ENCODE results near the gene HDAC4. TPM values are rescaled to one million over a fixed set of nuclear protein-coding genes. Genes with fewer than 3 reads are reported as not detected.

Gene HDAC4
- total and polyA plus RNA-seq, 2 of the 4 experiments (the other 2 are of a cell fraction): 4.1 to 7.2 TPM

- intact Hi-C loops (cut with micrococcal nuclease): no loop called here
- Histone ChIP-seq H3K56ac (ENCODE audit: extremely low read depth, insufficient read depth, low read length) (no peak overlapping the region), H3K14ac (replicated peaks; ENCODE audit: low read depth, low read length) (no peak overlapping the region), H2AFZ (replicated peaks; ENCODE audit: low read length, poor library complexity) (no peak overlapping the region), H3K27me3 (ENCODE audit: control insufficient read depth, insufficient read depth, low read length) (no peaks in the 10 kb centered on the region), H2BK20ac (ENCODE audit: low read depth, low read length) (no peak overlapping the region), H3K9me1 (ENCODE audit: insufficient read depth, low read length) (no peaks in the 10 kb centered on the region), H3K79me1 (ENCODE audit: low read depth in 1 of 2, low read length in 2 of 2) (no peaks in the 10 kb centered on the region), H3K23ac (ENCODE audit: low read depth, low read length) (no peak overlapping the region), H2BK120ac (ENCODE audit: low read depth, low read length) (no peak overlapping the region), H3K9ac (ENCODE audit: low read depth, low read length) (no peak overlapping the region), H3K18ac (ENCODE audit: low read depth, low read length) (no peak overlapping the region), H4K5ac (ENCODE audit: low read depth, low read length) (no peak overlapping the region), H2BK5ac (ENCODE audit: low read depth, low read length, poor library complexity, severe bottlenecking) (no peak overlapping the region), H2BK15ac (ENCODE audit: low read depth, low read length) (no peak overlapping the region), H2AK5ac (ENCODE audit: low read depth, low read length) (no peak overlapping the region), H4K8ac (ENCODE audit: low read depth in 2 of 2, low read length in 2 of 2) (no peak overlapping the region), H3K4me3 (ENCODE audit: insufficient read depth, low read depth, low read length) (no peak overlapping the region), H3K4me2 (ENCODE audit: low read depth, low read length) (no peak overlapping the region), H4K91ac (ENCODE audit: insufficient read depth, low read depth, low read length) (no peak overlapping the region), H3K9me3 (ENCODE audit: control insufficient read depth, insufficient read depth, low read length) (peaks cover 8% of the 10 kb centered on the region), H3K4ac (ENCODE audit: low read depth, low read length) (no peak overlapping the region), H3K4me1 (ENCODE audit: control insufficient read depth, insufficient read depth, low read length) (peaks cover 4% of the 10 kb centered on the region), H4K20me1 (ENCODE audit: insufficient read depth, low read length) (no peaks in the 10 kb centered on the region), H2AK9ac (replicated peaks; ENCODE audit: low read depth, low read length, poor library complexity) (no peak overlapping the region), H3K27ac (ENCODE audit: insufficient read depth, low read length) (no peak overlapping the region), H3K36me3 (ENCODE audit: control insufficient read depth, insufficient read depth, low read length) (peaks cover 48% of the 10 kb centered on the region)
- no peak for ATAC-seq (ENCODE audit: low read depth)
- POLR2A ChIA-PET (ENCODE audit: unreplicated experiment): no interaction called here
- no peak for DNase-seq
- no TSS peak for BruUV-seq (replicated peaks)
- in situ Hi-C loops (cut with MboI; ENCODE audit: low sequenced_read_pairs): loop anchor here (10.0 kb wide), 1 partner anchor 942 kb away; no protein-coding TSS in a partner anchor
- dilution Hi-C loops (cut with HindIII; ENCODE audit: low sequenced_read_pairs, unreplicated experiment): no loop called here
- CTCF ChIA-PET: no interaction called here
- 92% methylated on average over 32 of the region's 51 CpGs; no CpG with 5 or more reads in 1 of the 2 experiments for WGBS, 2 experiments (ENCODE audit: extremely low coverage in 2 of 2, insufficient read length in 1 of 2)
- TF ChIP-seq SMC3 (IDR thresholded peaks at IDR 0.05; ENCODE audit: low read depth, low read length) (no peak), CEBPB (IDR thresholded peaks at IDR 0.05; ENCODE audit: low read depth, low read length) (no peak), RAD21 (IDR thresholded peaks at IDR 0.05; ENCODE audit: low read length) (no peak), RFX5 (IDR thresholded peaks at IDR 0.05; ENCODE audit: low read depth, low read length) (no peak), POLR2A (IDR thresholded peaks at IDR 0.05; ENCODE audit: low read depth, low read length) (no peak), BHLHE40 (IDR thresholded peaks at IDR 0.05; ENCODE audit: low read depth, low read length) (no peak), MAFK (IDR thresholded peaks at IDR 0.05; ENCODE audit: low read depth, low read length) (no peak), FOS (IDR thresholded peaks at IDR 0.05; ENCODE audit: low read depth, low read length) (no peak), USF2 (IDR thresholded peaks at IDR 0.05; ENCODE audit: low read depth, low read length) (no peak), CHD1 (IDR thresholded peaks at IDR 0.05; ENCODE audit: low read depth, low read length) (no peak)
- TF ChIP-seq, protein P1, sequence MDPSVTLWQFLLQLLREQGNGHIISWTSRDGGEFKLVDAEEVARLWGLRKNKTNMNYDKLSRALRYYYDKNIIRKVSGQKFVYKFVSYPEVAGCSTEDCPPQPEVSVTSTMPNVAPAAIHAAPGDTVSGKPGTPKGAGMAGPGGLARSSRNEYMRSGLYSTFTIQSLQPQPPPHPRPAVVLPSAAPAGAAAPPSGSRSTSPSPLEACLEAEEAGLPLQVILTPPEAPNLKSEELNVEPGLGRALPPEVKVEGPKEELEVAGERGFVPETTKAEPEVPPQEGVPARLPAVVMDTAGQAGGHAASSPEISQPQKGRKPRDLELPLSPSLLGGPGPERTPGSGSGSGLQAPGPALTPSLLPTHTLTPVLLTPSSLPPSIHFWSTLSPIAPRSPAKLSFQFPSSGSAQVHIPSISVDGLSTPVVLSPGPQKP (IDR thresholded peaks at IDR 0.05; ENCODE audit: borderline replicate concordance, low read depth, low read length): no peak
- TF ChIP-seq, protein P2, sequence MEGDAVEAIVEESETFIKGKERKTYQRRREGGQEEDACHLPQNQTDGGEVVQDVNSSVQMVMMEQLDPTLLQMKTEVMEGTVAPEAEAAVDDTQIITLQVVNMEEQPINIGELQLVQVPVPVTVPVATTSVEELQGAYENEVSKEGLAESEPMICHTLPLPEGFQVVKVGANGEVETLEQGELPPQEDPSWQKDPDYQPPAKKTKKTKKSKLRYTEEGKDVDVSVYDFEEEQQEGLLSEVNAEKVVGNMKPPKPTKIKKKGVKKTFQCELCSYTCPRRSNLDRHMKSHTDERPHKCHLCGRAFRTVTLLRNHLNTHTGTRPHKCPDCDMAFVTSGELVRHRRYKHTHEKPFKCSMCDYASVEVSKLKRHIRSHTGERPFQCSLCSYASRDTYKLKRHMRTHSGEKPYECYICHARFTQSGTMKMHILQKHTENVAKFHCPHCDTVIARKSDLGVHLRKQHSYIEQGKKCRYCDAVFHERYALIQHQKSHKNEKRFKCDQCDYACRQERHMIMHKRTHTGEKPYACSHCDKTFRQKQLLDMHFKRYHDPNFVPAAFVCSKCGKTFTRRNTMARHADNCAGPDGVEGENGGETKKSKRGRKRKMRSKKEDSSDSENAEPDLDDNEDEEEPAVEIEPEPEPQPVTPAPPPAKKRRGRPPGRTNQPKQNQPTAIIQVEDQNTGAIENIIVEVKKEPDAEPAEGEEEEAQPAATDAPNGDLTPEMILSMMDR (conservative IDR thresholded peaks at IDR 0.05; ENCODE audit: low read depth, low read length): no peak
Observed at GRCh38 chr2:239052798-239053665, 347.8 kb downstream of the HDAC4 start.

All from IMR-90 (cell line).